Esophagus squamous epithelium (tissue), 5 donors: ENCODE measurements around the gene AIG1. TPM values are rescaled to one million over a fixed set of nuclear protein-coding genes. Genes with fewer than 3 reads are reported as not detected.
"Not testable (repeated sequence)": the region's sequence is repeated elsewhere in the genome, so short reads cannot be mapped to it uniquely, and the experiment has no call there.

Experiments used
- DNase-seq: peaks from one replicate; lab custom pipeline; 2025; lab: John Stamatoyannopoulos, UW
- H3K27ac ChIP-seq, 4 donors: fragments of 200-600 bp; sonication (generic); one replicate each; pipeline ENCODE4 v1.5.1; 2016 to 2019; ENCODE audit warnings: mild to moderate bottlenecking in 1 of 4
- H3K27me3 ChIP-seq, 4 donors: fragments of 200-600 bp; sonication (generic); 1 replicate in 3 of 4; 2 replicates in 1 of 4; pipeline versions ENCODE4 v1.5.1 to v1.6.0; 2017 to 2021; ENCODE audit warnings: antibody characterized with exemption in 1 of 4
- H3K36me3 ChIP-seq, 3 donors: fragments of 200-600 bp; sonication (generic); one replicate each; pipeline ENCODE4 v1.5.1; 2016 to 2019
- H3K4me1 ChIP-seq, 3 donors: fragments of 200-600 bp; sonication (generic); one replicate each; pipeline ENCODE4 v1.5.1; 2017 to 2019
- H3K4me3 ChIP-seq, 4 donors: fragments of 200-600 bp; sonication (generic); 1 replicate in 3 of 4; 2 replicates in 1 of 4; pipeline ENCODE4 v1.5.1; 2016 to 2019; ENCODE audit warnings: mild to moderate bottlenecking in 2 of 4, moderate library complexity in 1 of 4
- H3K9me3 ChIP-seq, 3 donors: fragments of 200-600 bp; sonication (generic); one replicate each; pipeline ENCODE4 v1.5.1; 2016 to 2019
- POLR2A ChIP-seq, 4 donors: fragments of 450-650 bp; IDR thresholded peaks; one replicate each; pipeline ENCODE4 v1.6.1; 2017; ENCODE audit warnings: antibody characterized with exemption in 4 of 4, mild to moderate bottlenecking in 4 of 4, moderate library complexity in 3 of 4
- WGBS, 2 donors: methylation state at CpG; one replicate each; pipeline ENCODE4 v1.1.5; 2018; 5-methylcytosine and 5-hydroxymethylcytosine counted together
- intact Hi-C: fragments of 100-400 bp; cut with DNase I; formaldehyde crosslinking; loops from one replicate; pipeline ENCODE4 v1.15.0; 2022
- total RNA-seq, 4 donors: library from RNA; depleted of rRNA; stranded (reverse); fragments of >200 nt; gene quantifications; one replicate each; pipeline ENCODE4 v1.1.0, GENCODE V29; 2016
- TF ChIP-seq, protein P1 (sequence below), 6 experiments: fragments of 450-650 bp in 4 of 6; fragments of 200-600 bp in 2 of 6; sonication (generic) in 2 of 6; IDR thresholded peaks; one replicate each; pipeline ENCODE4 v1.5.1; 2016 to 2019; ENCODE audit warnings: antibody characterized with exemption in 6 of 6, mild to moderate bottlenecking in 4 of 6, moderate library complexity in 4 of 6
- donor health status: DM: yes; HTN: yes; CAD: no.

Gene AIG1
- total RNA-seq, 4 donors from 2014 or later: 29.1 to 30.5 (median 29.9) TPM

DNA sequence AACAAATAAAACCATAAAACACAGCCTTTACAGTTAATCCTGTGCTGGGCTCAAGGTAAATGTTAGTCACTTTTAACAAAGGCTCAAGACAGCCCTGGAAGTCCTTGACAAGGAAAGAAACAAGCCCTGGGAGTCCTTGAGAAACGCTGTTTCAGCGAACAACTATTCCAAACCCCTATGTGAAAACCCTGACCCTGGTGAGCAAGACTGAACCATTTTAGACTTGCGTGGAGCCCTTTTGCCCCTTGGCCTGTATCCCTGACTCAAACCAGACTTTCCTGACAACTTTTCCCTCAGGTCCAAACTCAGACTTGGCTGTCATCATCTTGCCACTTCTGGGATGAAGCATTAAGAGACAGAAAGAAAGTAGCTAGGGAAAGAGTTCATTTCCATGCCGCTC is 180.4 kb downstream of the AIG1 start:
- no peaks in the 10 kb centered on the region for H3K27me3 ChIP-seq
- H3K4me3 ChIP-seq: no peak overlapping the region
- no peaks in the 10 kb centered on the region for H3K4me1 ChIP-seq
- no peak for DNase-seq
- TF ChIP-seq, protein P1, sequence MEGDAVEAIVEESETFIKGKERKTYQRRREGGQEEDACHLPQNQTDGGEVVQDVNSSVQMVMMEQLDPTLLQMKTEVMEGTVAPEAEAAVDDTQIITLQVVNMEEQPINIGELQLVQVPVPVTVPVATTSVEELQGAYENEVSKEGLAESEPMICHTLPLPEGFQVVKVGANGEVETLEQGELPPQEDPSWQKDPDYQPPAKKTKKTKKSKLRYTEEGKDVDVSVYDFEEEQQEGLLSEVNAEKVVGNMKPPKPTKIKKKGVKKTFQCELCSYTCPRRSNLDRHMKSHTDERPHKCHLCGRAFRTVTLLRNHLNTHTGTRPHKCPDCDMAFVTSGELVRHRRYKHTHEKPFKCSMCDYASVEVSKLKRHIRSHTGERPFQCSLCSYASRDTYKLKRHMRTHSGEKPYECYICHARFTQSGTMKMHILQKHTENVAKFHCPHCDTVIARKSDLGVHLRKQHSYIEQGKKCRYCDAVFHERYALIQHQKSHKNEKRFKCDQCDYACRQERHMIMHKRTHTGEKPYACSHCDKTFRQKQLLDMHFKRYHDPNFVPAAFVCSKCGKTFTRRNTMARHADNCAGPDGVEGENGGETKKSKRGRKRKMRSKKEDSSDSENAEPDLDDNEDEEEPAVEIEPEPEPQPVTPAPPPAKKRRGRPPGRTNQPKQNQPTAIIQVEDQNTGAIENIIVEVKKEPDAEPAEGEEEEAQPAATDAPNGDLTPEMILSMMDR (IDR thresholded peaks at IDR 0.05): no peak
- TF ChIP-seq POLR2A (IDR thresholded peaks at IDR 0.05): no peak
- 59 to 84% methylated on average over 4 of the region's 4 CpGs for WGBS, 2 donors
- H3K36me3 ChIP-seq: no peaks in the 10 kb centered on the region
- intact Hi-C loops: no loop called here
- H3K27ac ChIP-seq: no peak overlapping the region
- H3K9me3 ChIP-seq: no peaks in the 10 kb centered on the region

DNA sequence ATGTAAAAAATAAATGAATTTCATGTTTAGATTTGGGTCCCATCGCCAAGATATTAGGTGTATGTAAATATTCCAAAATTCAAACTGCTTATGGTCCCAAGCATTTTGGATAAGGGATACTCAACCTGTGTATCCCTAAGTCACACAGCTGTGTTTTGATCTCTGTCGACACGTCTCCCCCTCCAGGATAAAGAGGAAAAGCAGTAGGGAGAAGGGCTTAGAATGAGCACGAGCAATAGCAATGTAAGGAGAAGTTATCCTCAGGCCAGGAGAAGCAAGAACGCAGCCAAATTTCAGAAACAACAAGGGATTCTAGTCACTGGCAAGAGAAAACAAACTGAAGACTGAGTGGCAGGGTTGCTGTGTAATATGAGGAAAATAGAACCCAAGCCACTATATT is 181.2 kb downstream of the AIG1 start:
- no peak overlapping the region for H3K4me3 ChIP-seq
- no peaks in the 10 kb centered on the region for H3K4me1 ChIP-seq
- H3K36me3 ChIP-seq: no peaks in the 10 kb centered on the region
- intact Hi-C loops: no loop called here
- WGBS, 2 donors: 82 to 87% methylated on average over 5 of the region's 5 CpGs
- no peak for TF ChIP-seq POLR2A (IDR thresholded peaks at IDR 0.05)
- TF ChIP-seq, protein P1 (IDR thresholded peaks at IDR 0.05): no peak
- DNase-seq: no peak
- no peaks in the 10 kb centered on the region for H3K9me3 ChIP-seq
- no peak overlapping the region for H3K27ac ChIP-seq
- no peaks in the 10 kb centered on the region for H3K27me3 ChIP-seq

DNA sequence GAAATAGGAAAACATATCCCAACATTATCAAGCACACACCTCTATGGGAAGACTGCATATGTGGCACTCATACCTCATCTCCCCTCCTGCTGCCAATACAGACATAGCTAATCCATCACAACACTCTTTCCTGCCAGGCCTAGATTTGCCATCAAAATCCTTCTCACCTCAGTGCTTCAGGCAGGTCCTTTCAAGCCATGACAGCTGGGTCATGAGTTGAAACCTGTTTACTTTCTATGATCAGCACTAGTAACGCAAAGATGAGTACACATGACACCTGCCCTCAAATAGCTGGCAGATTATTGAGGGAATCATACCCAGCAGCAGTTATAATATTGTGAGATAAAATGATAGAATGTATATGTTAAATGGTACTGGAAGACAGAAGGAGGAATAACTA is 183.1 kb downstream of the AIG1 start:
- Histone ChIP-seq H3K4me1 (no peaks in the 10 kb centered on the region), H3K9me3 (no peaks in the 10 kb centered on the region), H3K27me3 (no peaks in the 10 kb centered on the region), H3K4me3 (no peak overlapping the region), H3K36me3 (no peaks in the 10 kb centered on the region), H3K27ac (no peak overlapping the region)
- DNase-seq: no peak
- TF ChIP-seq, protein P1 (IDR thresholded peaks at IDR 0.05): no peak
- no peak for TF ChIP-seq POLR2A (IDR thresholded peaks at IDR 0.05)
- 55 to 100% methylated on average over 1 of the region's 1 CpG for WGBS, 2 donors
- intact Hi-C loops: no loop called here

DNA sequence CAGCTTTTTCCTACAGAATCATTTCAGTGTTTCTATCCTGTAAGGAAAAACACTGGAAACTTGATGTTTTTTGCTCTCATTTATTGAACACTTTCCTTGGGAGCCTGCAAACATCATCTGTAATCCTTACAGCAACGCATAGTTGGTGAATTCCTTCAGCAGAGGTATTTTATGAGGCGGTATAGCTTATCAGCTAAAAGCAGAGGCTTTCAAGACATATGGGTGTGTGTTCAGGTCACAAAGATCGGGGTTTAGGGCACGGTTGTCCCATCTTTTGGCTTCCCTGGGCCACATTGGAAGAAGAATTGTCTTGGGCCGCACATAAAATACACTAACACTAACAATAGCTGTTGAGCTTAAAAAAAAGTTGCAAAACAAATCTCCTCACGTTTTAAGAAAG is 185.0 kb downstream of the AIG1 start:
- DNase-seq: no peak
- TF ChIP-seq, protein P1 (IDR thresholded peaks at IDR 0.05): no peak
- no peak for TF ChIP-seq POLR2A (IDR thresholded peaks at IDR 0.05)
- no peak overlapping the region for H3K4me3 ChIP-seq
- intact Hi-C loops: no loop called here
- H3K4me1 ChIP-seq: no peaks in the 10 kb centered on the region
- no peaks in the 10 kb centered on the region for H3K36me3 ChIP-seq
- H3K27me3 ChIP-seq: no peaks in the 10 kb centered on the region
- no peaks in the 10 kb centered on the region for H3K9me3 ChIP-seq
- no peak overlapping the region for H3K27ac ChIP-seq
- WGBS, 2 donors: 85 to 94% methylated on average over 6 of the region's 6 CpGs

DNA sequence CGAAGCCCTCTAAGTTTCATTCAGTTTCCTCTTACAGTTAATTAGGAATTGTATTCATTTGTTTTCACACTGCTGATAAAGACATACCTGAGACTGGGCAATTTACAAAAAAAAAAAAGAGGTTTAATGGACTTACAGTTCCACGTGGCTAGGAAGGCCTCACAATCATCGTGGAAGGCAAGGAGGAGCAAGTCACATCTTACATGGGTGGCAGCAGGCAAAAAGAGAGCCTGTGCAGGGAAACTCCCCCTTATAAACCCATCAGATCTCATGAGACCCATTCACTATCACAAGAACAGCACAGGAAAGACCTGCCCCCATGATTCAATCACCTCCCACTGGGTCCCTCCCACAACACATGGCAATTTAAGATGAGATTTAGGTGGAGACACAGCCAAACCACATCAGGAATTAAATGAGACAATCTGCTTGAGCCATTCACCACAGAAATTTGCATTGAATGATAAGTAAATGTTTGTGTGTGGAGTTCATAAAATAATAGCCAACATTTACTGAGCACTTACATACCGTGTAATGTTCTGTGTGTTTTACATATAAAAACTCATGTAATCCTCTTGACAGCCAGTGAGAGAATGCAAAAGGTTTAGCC is 185.6 kb downstream of the AIG1 start:
- intact Hi-C loops, H3K4me3 ChIP-seq, H3K36me3 ChIP-seq, H3K27me3 ChIP-seq, H3K27ac ChIP-seq, H3K9me3 ChIP-seq, DNase-seq, H3K4me1 ChIP-seq: not testable (repeated sequence)
- WGBS, 2 donors: 88 to 96% methylated on average over 4 of the region's 4 CpGs

DNA sequence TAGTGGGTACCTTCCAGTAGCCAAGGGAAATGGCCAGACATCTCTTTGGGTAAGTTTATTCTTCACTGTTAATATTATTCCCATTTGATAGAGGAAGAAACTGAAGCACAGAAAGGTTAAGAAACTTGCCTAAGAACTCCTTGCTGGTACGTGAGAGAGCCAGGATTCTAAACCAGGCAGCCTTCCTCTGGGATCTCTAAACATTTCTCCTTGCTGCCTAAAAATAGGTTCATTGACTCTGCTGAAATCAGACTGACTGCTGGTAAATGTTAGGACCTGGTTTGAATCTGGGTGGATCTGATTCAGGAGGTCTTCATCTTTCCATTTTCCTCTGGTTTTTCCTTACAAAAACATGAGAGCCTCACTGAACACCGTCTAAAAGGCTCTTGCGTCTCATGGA is 186.9 kb downstream of the AIG1 start:
- H3K27ac ChIP-seq: no peak overlapping the region
- H3K27me3 ChIP-seq: no peaks in the 10 kb centered on the region
- H3K36me3 ChIP-seq: no peaks in the 10 kb centered on the region
- no peaks in the 10 kb centered on the region for H3K4me1 ChIP-seq
- intact Hi-C loops: no loop called here
- no peaks in the 10 kb centered on the region for H3K9me3 ChIP-seq
- no peak for DNase-seq
- TF ChIP-seq, protein P1 (IDR thresholded peaks at IDR 0.05): no peak
- TF ChIP-seq POLR2A (IDR thresholded peaks at IDR 0.05): no peak
- H3K4me3 ChIP-seq: no peak overlapping the region
- WGBS, 2 donors: 54 to 55% methylated on average over 3 of the region's 3 CpGs
